Measurements from ENCODE around the gene PARP4. TPM values are rescaled to one million over a fixed set of nuclear protein-coding genes. Genes with fewer than 3 reads are reported as not detected.
"Not testable (repeated sequence)": the region's sequence is repeated elsewhere in the genome, so short reads cannot be mapped to it uniquely, and the experiment has no call there.

Gene PARP4
- total and polyA plus RNA-seq, 2 of the 13 experiments (the other 11 are each of a cell fraction or from before 2014, with no cell fraction given): 40.5 to 42.6 TPM

DNA sequence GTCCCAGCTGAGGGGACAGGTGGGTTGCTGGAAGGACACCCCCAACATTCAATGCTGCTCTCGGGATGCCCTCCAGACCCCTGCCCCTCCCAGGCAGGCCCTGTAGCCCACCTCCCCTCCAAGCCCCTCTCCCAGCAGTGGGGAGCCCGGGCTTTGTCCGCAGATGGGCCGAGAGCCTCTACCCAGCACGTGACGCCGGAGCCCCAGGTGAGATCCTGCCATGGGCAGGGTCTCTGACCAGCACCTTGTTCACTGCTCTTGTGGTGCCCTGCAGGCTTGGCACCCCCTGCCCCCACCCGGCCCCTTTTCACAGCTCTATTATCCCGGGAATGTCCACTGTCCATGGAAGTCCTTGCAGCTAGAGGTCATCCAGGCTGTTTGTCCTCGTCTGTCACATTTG is 126.7 kb downstream of the PARP4 start:
- Histone ChIP-seq H3K79me2 (ENCODE audit: insufficient read depth, low read length) (no peaks in the 10 kb centered on the region), H3K36me3 (replicated peaks in 1 of 2; ENCODE audit: control insufficient read depth in 1 of 2, insufficient read depth in 2 of 2, low read length in 2 of 2) (no peaks in the 10 kb centered on the region), H3K4me1 (ENCODE audit: insufficient read depth, low read length) (no peaks in the 10 kb centered on the region), H3K4me2 (ENCODE audit: low read depth, low read length) (no peak overlapping the region), H2AFZ (ENCODE audit: low read length) (no peak overlapping the region), H3K27ac (ENCODE audit: extremely low read length, insufficient read depth, low read length) (no peak overlapping the region), H3K9ac (ENCODE audit: insufficient read depth, low read depth, low read length) (no peak overlapping the region), H3K9me3 (ENCODE audit: low read length) (no peaks in the 10 kb centered on the region), H3K4me3 (replicated peaks in 1 of 3; ENCODE audit: insufficient read depth in 1 of 3, low read depth in 2 of 3, low read length in 3 of 3) (no peak overlapping the region), H3K27me3 (ENCODE audit: control insufficient read depth in 1 of 2, insufficient read depth in 2 of 2, low read length in 2 of 2) (peaks cover 0 to 4% of the 10 kb centered on the region in 2 experiments; a peak in 1 of 5 replicates), H4K20me1 (ENCODE audit: insufficient read depth, low read length) (no peaks in the 10 kb centered on the region)
- DNase-seq (ENCODE audit: low spot score) (no peak), ATAC-seq (no peak), FAIRE-seq (no peak)
- ChIA-PET CTCF (ENCODE audit: low intra/inter-chr PET ratio, low total read pairs) (no interaction called here), POLR2A (no interaction called here)
- in situ Hi-C loops (cut with HindIII; ENCODE audit: extremely low pct_ligation_motif_present, low pct_unique_long_range_greater_than_20kb) (no loop called here), intact Hi-C loops (cut with micrococcal nuclease; ENCODE audit: unreplicated experiment) (no loop called here)
- no TSS peak for BruUV-seq (replicated peaks)
- TF ChIP-seq KLF12 (CRISPR knock-in tag; IDR thresholded peaks at IDR 0.05; ENCODE audit: borderline replicate concordance) (no peak), ZBTB7A (CRISPR knock-in tag; IDR thresholded peaks at IDR 0.05) (no peak), ZNF772 (CRISPR knock-in tag; IDR thresholded peaks at IDR 0.05) (no peak), ZMAT5 (CRISPR knock-in tag; IDR thresholded peaks at IDR 0.05; ENCODE audit: borderline replicate concordance, low read depth) (no peak), NCOA5 (CRISPR knock-in tag; IDR thresholded peaks at IDR 0.05) (no peak), THAP8 (CRISPR knock-in tag; IDR thresholded peaks at IDR 0.05; ENCODE audit: borderline replicate concordance) (no peak), MAFG (CRISPR knock-in tag; IDR thresholded peaks at IDR 0.05) (no peak), ZNF550 (CRISPR knock-in tag; IDR thresholded peaks at IDR 0.05; ENCODE audit: borderline replicate concordance) (no peak), ISX (CRISPR knock-in tag; conservative IDR thresholded peaks at IDR 0.05) (no peak), ZNF253 (CRISPR knock-in tag; IDR thresholded peaks at IDR 0.05; ENCODE audit: borderline replicate concordance) (no peak)
- TF ChIP-seq, protein P1, sequence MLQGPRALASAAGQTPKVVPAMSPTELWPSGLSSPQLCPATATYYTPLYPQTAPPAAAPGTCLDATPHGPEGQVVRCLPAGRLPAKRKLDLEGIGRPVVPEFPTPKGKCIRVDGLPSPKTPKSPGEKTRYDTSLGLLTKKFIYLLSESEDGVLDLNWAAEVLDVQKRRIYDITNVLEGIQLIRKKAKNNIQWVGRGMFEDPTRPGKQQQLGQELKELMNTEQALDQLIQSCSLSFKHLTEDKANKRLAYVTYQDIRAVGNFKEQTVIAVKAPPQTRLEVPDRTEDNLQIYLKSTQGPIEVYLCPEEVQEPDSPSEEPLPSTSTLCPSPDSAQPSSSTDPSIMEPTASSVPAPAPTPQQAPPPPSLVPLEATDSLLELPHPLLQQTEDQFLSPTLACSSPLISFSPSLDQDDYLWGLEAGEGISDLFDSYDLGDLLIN (CRISPR knock-in tag; IDR thresholded peaks at IDR 0.05; ENCODE audit: borderline replicate concordance): no peak
- WGBS (ENCODE audit: low lambda C conversion rate): 19% methylated on average over 3 of the region's 10 CpGs

GRCh38 chr13:24384946-24385345 is 127.6 kb downstream of the PARP4 start:
- CTCF ChIA-PET (ENCODE audit: low intra/inter-chr PET ratio, low total read pairs); POLR2A ChIA-PET; intact Hi-C loops (cut with micrococcal nuclease; ENCODE audit: unreplicated experiment); BruUV-seq (replicated peaks); H3K79me2 ChIP-seq (ENCODE audit: insufficient read depth, low read length); H3K9me3 ChIP-seq (ENCODE audit: low read length); DNase-seq (ENCODE audit: low spot score); in situ Hi-C loops (cut with HindIII; ENCODE audit: extremely low pct_ligation_motif_present, low pct_unique_long_range_greater_than_20kb); H3K9ac ChIP-seq (ENCODE audit: insufficient read depth, low read depth, low read length); H4K20me1 ChIP-seq (ENCODE audit: insufficient read depth, low read length); H2AFZ ChIP-seq (ENCODE audit: low read length); H3K4me1 ChIP-seq (ENCODE audit: insufficient read depth, low read length); H3K36me3 ChIP-seq (replicated peaks in 1 of 2; ENCODE audit: control insufficient read depth in 1 of 2, insufficient read depth in 2 of 2, low read length in 2 of 2); H3K27ac ChIP-seq (ENCODE audit: extremely low read length, insufficient read depth, low read length); H3K4me3 ChIP-seq (replicated peaks in 1 of 3; ENCODE audit: insufficient read depth in 1 of 3, low read depth in 2 of 3, low read length in 3 of 3); H3K4me2 ChIP-seq (ENCODE audit: low read depth, low read length); FAIRE-seq; H3K27me3 ChIP-seq (ENCODE audit: control insufficient read depth in 1 of 2, insufficient read depth in 2 of 2, low read length in 2 of 2); ATAC-seq: not testable (repeated sequence)
- WGBS (ENCODE audit: low lambda C conversion rate): 70% methylated on average over 12 of the region's 15 CpGs

GRCh38 chr13:24384091-24384490 is 128.5 kb downstream of the PARP4 start:
- DNase-seq (ENCODE audit: low spot score); ATAC-seq; H3K4me2 ChIP-seq (ENCODE audit: low read depth, low read length); H4K20me1 ChIP-seq (ENCODE audit: insufficient read depth, low read length); H3K36me3 ChIP-seq (replicated peaks in 1 of 2; ENCODE audit: control insufficient read depth in 1 of 2, insufficient read depth in 2 of 2, low read length in 2 of 2); H3K27me3 ChIP-seq (ENCODE audit: control insufficient read depth in 1 of 2, insufficient read depth in 2 of 2, low read length in 2 of 2); H3K4me1 ChIP-seq (ENCODE audit: insufficient read depth, low read length); FAIRE-seq; in situ Hi-C loops (cut with HindIII; ENCODE audit: extremely low pct_ligation_motif_present, low pct_unique_long_range_greater_than_20kb); H3K79me2 ChIP-seq (ENCODE audit: insufficient read depth, low read length); H3K4me3 ChIP-seq (replicated peaks in 1 of 3; ENCODE audit: insufficient read depth in 1 of 3, low read depth in 2 of 3, low read length in 3 of 3); intact Hi-C loops (cut with micrococcal nuclease; ENCODE audit: unreplicated experiment); BruUV-seq (replicated peaks); H3K27ac ChIP-seq (ENCODE audit: extremely low read length, insufficient read depth, low read length); POLR2A ChIA-PET; H3K9me3 ChIP-seq (ENCODE audit: low read length); H3K9ac ChIP-seq (ENCODE audit: insufficient read depth, low read depth, low read length); CTCF ChIA-PET (ENCODE audit: low intra/inter-chr PET ratio, low total read pairs); H2AFZ ChIP-seq (ENCODE audit: low read length): not testable (repeated sequence)
- 66% methylated on average over 12 of the region's 17 CpGs for WGBS (ENCODE audit: low lambda C conversion rate)
